GM19328 (cell line): ENCODE data around the gene ULK2.

Experiments used
- ATAC-seq: cut with Tn5 transposase; IDR thresholded peaks from one replicate; pipeline ENCODE4 v1.9.1; 2021; ENCODE audit warnings: mild to moderate bottlenecking, moderate library complexity; ENCODE audit not compliant: unreplicated experiment

ULK2 gene

DNA sequence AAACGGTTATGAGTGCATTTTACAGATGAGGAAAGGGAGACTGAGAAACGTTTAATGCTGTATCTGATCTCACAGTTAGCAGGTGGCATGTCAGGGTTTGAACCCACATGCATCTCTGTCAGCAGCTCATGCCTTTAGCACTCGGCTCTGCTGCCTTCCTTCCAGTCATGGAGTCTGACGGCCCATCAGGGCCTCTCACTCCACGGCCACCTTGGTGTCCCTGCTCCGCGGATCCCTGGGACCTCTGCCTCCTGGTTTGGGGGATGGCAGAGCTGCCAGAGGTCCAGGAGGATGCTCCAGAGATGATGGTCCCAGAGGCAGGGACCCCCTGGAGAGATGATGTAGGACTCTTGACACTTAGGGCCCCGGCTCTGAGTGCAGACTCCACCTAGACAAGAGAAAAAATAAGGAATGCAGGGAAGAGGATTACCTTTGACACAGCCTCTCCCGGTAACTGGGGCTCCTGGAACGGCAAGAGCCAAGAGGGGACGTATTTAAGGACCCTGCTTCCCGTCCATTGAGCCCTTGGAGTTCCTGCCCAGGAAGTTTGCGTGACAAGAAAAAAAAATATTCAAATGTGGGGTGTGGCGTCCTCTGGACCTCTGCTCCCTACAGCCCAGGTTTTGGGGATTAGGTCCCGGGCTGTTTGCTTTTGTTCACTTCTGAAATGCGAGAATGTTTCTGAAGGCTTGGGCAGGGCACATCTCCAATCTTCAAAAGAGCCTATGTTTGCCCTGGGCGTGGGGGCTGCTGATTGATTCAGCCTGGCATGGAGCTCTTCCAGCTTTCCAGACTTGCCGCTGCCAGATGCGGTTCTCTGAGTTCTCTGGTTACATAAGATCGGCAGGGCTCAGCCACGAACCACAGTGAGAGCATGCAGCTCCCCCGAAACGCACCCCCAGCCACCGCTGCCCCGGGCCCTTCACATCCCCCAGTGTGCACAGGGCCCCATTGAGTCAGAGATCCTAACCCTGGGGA, 119.6 kb downstream of the ULK2 start, which contains the start of gene ALDH3A1:
Gene ALDH3A1, minus strand, starts transcription at position 470 of the 978 bp plus-strand sequence. CDS start 3,169 bp downstream, outside the sequence.
- no peak for ATAC-seq

DNA sequence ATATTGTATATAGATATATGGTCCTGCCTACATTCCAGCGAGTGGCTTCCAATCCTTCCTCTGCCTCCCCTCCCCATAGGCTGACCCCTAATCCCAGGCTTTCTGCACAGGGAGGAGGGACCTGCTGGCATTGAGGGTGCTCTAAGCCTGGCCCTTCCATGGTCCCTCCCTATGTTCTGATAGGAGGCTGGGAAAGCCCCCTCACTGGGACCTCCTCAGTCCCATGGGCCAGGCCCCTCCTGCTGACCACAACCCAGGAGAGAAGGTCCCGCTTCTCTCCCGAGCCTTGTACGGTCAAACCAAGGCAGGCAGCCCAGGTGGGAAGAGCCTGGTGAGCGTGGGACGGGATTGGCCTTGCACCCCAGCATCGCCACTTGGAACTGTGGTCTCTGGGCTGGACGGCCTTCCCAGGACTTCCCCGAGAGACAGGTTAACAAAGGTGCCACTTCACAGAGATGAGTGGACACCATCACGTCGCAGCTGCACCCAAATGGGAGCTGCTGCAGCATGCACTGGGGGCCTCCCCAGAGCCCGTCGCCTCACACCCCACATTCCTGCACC, 120.5 kb downstream of the ULK2 start:
- ATAC-seq: no peak

DNA sequence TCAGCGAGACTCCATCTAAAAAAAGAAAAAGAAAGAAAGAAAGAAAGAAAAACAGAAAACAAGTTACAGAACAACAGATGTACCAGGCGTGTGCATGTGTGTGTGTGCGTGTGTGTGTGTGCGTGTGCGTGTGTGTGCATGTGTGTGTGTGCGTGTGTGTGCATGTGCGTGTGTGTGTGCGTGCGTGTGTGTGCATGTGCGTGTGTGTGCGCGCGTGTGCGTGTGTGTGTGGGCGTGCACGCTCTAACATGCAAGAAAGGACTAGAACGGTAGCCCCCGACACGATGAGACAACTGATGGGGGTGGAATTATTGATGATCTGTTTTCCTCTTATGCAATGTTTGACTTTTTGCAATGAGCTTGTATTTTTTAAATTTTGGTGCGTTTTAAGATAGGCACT, 121.2 kb downstream of the ULK2 start:
- no peak for ATAC-seq

- ATAC-seq: no peak
Measured at GRCh38 chr17:19744922-19745757, 122.6 kb downstream of the ULK2 start.

- ATAC-seq: no peak
Measured at GRCh38 chr17:19744492-19744891, 123.2 kb downstream of the ULK2 start.

DNA sequence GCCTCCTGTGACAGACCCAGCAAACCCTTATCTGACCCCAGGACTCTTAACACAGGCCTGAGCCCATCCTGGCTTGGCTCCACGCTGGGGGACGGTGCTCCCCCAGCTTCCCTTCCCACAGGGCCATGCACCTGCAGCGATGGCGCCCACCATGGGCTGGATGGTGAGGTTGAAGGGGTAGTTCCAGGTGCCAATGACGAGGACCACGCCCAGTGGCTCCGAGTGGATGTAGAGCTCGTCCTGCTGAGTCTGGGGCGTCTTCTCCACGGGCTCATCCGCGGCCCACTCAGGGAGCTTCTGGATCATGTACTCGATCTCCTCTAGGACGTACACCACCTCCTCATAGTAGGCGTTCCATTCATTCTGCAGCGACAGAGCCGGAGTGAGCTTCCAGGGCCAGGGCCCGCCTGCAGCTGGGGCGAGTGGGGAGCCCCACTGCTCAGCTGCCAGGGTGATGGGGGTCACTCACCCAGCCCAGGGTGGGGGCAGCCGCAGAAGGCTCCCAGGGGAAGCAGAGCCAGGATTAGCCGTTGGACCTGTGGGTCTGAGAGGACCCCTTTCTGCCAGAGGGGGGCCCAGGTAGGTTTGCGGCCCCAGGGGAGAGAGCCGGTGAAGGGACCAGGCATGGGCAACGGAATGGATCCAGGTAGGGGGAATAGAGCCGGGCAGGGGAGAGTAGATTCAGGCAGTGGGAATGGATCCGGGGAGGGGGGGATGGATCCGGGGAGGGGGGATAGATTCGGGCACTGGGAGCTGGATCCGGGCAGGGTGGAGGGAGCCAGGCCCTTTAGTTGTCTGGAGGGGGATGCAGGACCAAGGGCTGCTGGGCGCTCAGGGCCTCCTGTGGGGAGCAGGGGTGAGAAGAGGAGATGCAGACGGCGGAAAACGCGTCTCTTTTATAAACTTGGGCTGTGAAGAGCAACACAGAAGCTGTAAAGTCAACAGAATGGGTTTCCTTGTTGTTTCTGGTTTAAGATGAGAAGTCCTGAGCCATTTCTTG, 124.3 kb downstream of the ULK2 start:
- ATAC-seq: no peak

DNA sequence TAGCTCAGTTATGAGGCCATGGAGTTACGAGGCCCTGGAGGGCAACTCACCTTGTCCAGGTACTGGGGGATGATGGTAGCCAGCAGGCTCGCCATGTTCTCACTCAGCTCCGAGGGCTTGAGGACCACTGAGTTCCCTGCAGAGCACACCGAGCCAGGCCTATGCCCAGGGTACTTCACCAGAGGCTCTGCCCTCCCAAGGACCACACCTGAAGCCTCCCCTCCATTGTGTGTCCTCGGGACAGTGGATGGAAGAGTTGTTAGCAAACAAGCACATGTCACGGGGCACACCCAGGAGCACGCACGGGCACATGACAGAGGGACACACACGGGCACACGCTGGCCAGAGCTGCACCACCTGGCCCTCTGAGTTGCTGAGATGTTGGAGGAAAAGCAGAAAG, 125.2 kb downstream of the ULK2 start:
- ATAC-seq: no peak

GRCh38 chr17:19741832-19742457, 125.8 kb downstream of the ULK2 start:
- no peak for ATAC-seq

- no peak for ATAC-seq
Measured at GRCh38 chr17:19740933-19741332, 126.8 kb downstream of the ULK2 start.

DNA sequence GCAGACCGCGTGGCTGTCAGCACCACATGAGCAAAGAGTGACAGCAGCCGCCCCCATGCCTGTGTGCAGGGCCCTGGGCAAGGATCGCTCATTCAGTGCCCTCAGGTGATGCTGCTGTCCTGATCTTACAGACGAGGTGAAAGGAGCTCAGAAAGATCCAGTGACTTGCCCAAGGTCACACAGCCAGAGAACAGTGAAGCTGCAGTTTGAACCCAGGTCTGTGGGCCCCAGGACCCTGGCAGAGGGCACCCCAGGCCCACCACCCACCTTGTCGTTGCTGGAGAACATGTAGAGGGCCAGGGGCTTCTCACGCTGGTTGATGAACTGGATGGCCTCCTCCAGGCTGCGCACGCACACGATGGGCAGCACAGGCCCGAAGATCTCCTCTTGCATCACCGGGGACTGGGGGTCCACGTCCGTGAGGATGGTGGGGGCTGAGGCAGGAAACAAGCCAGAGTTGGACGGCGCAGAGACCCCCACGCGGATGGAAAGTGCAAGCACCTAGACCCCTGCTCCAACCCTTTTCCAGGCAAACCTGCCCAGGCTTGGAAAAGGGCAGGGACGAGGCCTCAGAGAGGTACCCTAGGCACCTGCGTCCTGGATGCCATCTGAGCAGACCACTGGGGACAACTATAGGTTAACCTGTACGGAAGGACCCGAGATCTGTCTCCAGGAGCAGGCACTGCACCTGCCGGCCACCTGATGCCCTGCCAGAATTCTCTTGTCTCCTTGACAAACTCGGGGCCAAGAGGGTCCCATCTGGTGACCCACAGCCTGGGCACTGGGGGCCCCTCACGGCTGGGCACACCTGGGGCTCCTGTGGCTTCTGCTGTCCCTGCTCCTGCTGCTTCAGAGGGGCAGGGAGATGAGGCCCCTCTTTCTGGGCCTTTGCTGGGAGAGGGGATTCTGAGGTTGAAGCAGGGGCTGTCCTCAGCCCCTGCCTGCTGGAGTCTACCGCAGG, 128.2 kb downstream of the ULK2 start:
- ATAC-seq: no peak

DNA sequence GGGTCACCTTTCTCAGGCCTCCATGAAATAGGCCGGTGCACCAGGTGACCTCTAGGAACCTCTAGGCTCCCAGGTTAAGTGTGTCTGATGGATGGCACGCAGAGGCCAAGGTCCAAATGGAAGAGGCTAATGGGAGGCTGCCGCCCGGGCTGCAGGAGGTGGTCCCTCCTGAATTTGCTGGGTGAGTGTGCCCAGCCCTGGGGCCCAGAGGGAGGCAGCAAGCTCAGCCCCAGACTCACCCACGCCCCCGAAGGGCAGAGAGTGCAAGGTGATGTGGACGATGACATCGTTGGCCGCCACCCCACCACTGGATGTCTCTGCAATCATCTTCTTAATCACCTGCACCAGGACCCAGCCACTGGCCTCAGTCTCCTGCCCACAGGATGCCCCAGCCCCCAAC, 129.0 kb downstream of the ULK2 start:
- no peak for ATAC-seq

GRCh38 chr17:19738073-19738449, 129.7 kb downstream of the ULK2 start:
- no peak for ATAC-seq

DNA sequence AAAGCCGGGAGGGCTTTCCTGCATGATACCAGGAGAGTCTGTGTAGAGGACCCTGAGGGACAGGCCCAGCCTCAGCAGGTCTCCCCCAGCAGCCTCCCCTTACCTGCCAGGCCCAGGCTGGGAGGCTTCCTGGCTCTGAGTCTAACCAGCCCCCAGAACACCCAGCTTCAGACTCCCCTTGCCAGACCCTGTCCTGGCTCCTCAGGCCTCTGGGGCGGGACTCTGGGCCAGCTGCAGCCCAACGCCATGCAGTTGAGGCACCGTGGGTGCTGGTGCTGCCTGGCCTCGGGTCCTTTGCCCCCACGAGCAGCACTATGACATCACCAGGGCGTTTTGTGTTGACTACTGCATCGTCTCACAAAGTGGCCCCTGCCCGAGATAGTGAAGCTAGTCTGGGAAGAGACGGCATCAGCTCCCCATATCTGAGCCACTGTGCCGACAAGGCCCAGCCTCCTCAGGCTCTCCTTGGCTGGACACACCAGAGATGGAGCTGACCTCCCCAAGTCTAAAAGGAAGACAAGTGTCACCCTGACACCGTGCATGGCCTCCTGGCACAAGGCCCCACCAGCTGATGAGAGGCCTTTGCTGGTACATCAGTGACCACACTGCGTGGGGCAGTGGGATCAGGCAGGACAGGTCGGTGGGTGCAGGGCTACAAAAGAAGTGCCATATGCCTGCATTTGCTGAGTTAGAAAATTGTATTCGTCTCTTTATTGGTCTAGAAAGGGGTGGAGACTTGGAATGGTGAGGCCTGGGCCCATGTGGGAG, 130.2 kb downstream of the ULK2 start:
- ATAC-seq: no peak

- ATAC-seq: no peak
Measured at GRCh38 chr17:19736071-19736470, 131.7 kb downstream of the ULK2 start.

DNA sequence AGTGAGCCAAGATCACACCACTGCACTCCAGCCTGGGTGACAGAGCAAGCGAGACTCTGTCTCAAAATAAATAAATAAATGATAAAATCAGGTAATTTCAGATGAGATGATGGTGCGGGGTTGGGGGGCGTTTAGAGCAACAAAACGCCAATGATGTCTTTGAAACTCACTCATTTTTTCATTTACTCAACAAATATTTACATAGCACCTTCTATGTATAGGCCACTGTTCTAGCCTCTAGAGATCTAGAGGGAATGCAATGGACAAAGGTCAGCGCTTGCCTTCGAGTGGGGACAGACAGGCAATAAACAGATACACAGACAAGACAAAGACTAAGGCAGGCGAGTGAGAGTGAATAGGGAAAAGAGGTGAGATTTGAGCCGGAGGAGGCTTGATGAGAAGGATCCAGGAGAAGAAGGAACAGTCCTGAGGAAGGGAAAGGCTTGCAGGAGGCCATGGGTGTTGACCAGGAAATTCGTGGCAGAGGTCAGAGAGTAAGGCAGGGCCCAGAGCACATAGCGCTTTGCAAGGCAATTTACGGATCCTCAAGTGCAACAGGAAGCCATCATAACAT, 133.7 kb downstream of the ULK2 start:
- no peak for ATAC-seq

DNA sequence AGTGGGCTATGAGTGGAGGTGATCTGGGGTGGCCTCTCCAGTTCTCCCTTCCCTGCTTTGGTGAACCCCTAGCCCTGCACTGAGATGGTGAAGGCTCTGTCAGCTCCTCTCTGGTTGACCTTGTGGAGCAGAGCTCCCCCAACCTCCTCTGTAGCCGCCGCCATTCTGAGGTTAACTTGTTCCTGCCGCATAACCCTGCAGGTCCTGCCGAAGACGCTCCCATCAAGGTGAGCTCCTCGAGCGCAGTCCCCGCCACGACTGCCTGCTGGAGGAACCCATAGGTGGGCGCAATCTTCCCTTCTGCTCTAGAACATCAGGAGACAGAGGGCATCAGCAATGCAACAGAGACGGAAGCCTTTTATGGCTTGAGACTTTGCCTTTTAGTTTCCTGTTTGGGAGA, 136.1 kb downstream of the ULK2 start:
- ATAC-seq: no peak

DNA sequence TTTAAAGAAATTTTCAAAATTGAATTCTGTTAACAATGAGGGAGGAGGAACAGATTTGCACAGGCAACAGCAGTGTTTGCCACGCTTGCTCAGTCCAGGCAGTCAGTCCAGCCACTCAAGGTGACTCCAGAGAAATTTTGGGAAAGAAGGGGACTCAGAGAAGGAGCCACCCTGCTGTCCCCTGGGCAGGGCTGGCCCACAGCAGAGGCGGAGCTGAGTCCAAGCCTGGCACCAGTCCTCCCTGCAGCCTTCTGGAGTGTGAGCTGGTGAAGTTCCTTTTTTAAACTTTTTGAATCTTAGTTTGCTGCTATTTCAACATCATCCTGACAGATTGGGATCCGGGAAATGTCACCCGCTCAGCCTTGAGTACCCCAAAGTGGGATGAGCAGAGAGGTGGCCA, 136.9 kb downstream of the ULK2 start:
- ATAC-seq: no peak

- ATAC-seq: no peak
Measured at GRCh38 chr17:19729900-19730299, 137.8 kb downstream of the ULK2 start.
